Measurements from ENCODE around the gene PCP2.
"Not testable (repeated sequence)": the region's sequence is repeated elsewhere in the genome, so short reads cannot be mapped to it uniquely, and the experiment has no call there.

- TF ChIP-seq CTCF, POLR2A (IDR thresholded peaks at IDR 0.05): not testable (repeated sequence)
Observed at GRCh38 chr19:7643629-7644549, 10.4 kb upstream of the PCP2 start.

Measured in body of pancreas (tissue), 4 donors.